Right lobe of liver (tissue), 6 donors: ENCODE results near the gene TCF25. TPM values are rescaled to one million over a fixed set of nuclear protein-coding genes. Genes with fewer than 3 reads are reported as not detected.

Source experiments
- ATAC-seq, 4 donors: fragments of 200-7000 bp; cut with Tn5 transposase; one replicate each; pipeline ENCODE4 v1.9.1; 2020; ENCODE audit warnings: mild to moderate bottlenecking in 4 of 4, moderate library complexity in 4 of 4
- DNase-seq, 3 donors: peaks; one replicate each; pipeline ENCODE4 v3.0.0-alpha.2; 2020
- H3K27ac ChIP-seq, 3 donors: fragments of 200-600 bp; one replicate each; pipeline ENCODE4 v1.8.0; 2022
- H3K27me3 ChIP-seq, 2 donors: fragments of 200-600 bp; one replicate each; pipeline ENCODE4 v1.8.0; 2022
- H3K36me3 ChIP-seq, 4 donors: fragments of 200-600 bp; sonication (generic) in 1 of 4; one replicate each; pipeline versions ENCODE4 v1.5.1 to v1.8.0; 2017 to 2022; ENCODE audit warnings: control low read depth in 1 of 4
- H3K4me1 ChIP-seq, 4 donors: fragments of 200-600 bp; sonication (generic) in 1 of 4; one replicate each; pipeline versions ENCODE4 v1.5.1 to v1.8.0; 2017 to 2022; ENCODE audit warnings: control low read depth in 1 of 4
- H3K4me3 ChIP-seq, 3 donors: fragments of 200-600 bp; one replicate each; pipeline ENCODE4 v1.8.0; 2022
- H3K9me3 ChIP-seq, 4 donors: fragments of 200-600 bp; sonication (generic) in 1 of 4; one replicate each; pipeline versions ENCODE4 v1.5.1 to v1.8.0; 2017 to 2022; ENCODE audit warnings: control low read depth in 1 of 4
- POLR2A ChIP-seq: fragments of 450-650 bp; IDR thresholded peaks from one replicate; pipeline ENCODE4 v1.6.1; 2017; ENCODE audit warnings: antibody characterized with exemption, mild to moderate bottlenecking
- WGBS: methylation state at CpG from one replicate; pipeline ENCODE4 v1.1.6; 2018; ENCODE audit warnings: low coverage, low lambda C conversion rate; ENCODE audit not compliant: insufficient coverage; ENCODE audit errors: missing lambda C conversion rate; 5-methylcytosine and 5-hydroxymethylcytosine counted together
- intact Hi-C, 2 donors: fragments of 100-400 bp; cut with DNase I; formaldehyde crosslinking; loops; one replicate each; pipeline versions ENCODE4 v1.11.2 to v1.14.1; 2022
- total RNA-seq, 6 experiments: library from RNA; depleted of rRNA in 2 of 6; stranded (reverse); fragments of >200 nt in 2 of 6; fragmentation: NEBNext Ultra II Directional in 3 of 6; extraction: Animal tissue kit (Norgen Biotek cat#: 25700) in 3 of 6; gene quantifications; one replicate each; pipeline versions ENCODE4 v1.1.0 to v1.2.4, GENCODE V29; 2016 to 2023
- TF ChIP-seq, protein P1 (sequence below), 4 donors: fragments of 200-600 bp in 3 of 4; fragments of 450-650 bp in 1 of 4; IDR thresholded peaks; one replicate each; pipeline versions ENCODE4 v1.5.1 to v1.8.0; 2016 to 2022; ENCODE audit warnings: antibody characterized with exemption in 4 of 4, mild to moderate bottlenecking in 2 of 4
- donor health status: DM: no; HTN: yes; CAD: no.
- donor health status: DM: no; HTN: no; CAD: no.
- donor health status: DM: no; HTN: no; CAD: no.
- donor health status: DM: no; HTN: yes; CAD: no.
- donor health status: DM: no; HTN: yes; CAD: no.

TCF25 gene
- total RNA-seq, 6 experiments from 2014 or later: 66.6 to 91.6 (median 77.9) TPM

DNA sequence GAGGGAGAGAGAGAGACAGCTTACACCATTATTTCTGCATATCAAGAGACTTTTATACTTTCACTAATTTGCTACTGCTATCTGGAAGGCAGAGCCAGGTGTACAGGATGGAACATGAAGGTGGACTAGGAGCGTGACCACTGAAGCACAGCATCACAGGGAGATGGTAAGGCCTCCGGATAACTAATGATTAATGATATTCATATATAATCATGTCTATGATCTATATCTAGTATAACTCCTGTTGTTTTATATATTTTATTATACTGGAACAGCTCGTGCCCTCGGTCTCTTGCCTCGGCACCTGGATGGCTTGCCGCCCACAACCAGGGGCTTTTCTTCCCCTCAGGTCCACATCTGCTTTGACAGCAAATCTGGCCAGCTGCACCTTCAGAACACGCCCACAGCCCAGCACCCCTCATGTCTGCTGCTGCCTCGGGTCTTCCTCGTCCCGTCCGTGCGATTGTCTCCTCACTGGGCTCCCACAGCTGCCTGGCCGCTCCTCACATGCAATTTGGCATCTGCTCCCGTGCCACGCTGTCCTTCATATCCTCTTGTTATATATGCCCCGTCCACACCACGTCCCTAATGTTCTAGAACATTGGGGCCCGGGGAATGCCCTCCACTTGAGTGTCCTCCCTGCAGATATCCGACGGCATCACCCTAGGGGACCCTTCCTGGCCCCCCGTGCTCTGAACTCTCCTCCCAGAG is 64.9 kb downstream of the TCF25 start:
- H3K27ac ChIP-seq: no peak overlapping the region
- intact Hi-C loops: no loop called here
- DNase-seq (no peak), ATAC-seq (no peak)
- H3K27me3 ChIP-seq: no peaks in the 10 kb centered on the region
- no peaks in the 10 kb centered on the region for H3K9me3 ChIP-seq
- H3K4me1 ChIP-seq: no peaks in the 10 kb centered on the region
- 69% methylated on average over 21 of the region's 21 CpGs for WGBS
- no peaks in the 10 kb centered on the region for H3K36me3 ChIP-seq
- TF ChIP-seq, protein P1, sequence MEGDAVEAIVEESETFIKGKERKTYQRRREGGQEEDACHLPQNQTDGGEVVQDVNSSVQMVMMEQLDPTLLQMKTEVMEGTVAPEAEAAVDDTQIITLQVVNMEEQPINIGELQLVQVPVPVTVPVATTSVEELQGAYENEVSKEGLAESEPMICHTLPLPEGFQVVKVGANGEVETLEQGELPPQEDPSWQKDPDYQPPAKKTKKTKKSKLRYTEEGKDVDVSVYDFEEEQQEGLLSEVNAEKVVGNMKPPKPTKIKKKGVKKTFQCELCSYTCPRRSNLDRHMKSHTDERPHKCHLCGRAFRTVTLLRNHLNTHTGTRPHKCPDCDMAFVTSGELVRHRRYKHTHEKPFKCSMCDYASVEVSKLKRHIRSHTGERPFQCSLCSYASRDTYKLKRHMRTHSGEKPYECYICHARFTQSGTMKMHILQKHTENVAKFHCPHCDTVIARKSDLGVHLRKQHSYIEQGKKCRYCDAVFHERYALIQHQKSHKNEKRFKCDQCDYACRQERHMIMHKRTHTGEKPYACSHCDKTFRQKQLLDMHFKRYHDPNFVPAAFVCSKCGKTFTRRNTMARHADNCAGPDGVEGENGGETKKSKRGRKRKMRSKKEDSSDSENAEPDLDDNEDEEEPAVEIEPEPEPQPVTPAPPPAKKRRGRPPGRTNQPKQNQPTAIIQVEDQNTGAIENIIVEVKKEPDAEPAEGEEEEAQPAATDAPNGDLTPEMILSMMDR (IDR thresholded peaks at IDR 0.05): no peak
- TF ChIP-seq POLR2A: no peak
- no peak overlapping the region for H3K4me3 ChIP-seq

DNA sequence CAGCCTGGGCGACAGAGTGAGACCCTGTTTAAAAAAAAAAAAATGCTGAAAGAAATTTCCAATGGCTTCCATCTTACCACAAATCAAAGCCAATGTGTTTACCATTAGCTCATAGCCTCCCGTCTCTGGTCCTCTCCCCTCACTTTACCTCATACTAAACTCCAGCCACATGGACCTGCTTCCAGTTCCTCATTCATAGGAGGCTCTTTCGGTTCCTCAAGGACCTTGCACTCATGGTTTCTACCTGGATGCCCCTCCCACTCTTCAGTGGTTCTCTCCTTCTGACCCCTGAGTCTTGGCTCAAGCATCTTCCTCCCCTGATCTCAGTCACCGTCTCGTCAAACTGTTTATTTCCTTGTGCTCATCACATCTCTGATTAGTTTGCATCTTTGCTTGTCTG is 71.4 kb downstream of the TCF25 start:
- DNase-seq (no peak), ATAC-seq (no peak)
- no peak overlapping the region for H3K27ac ChIP-seq
- no peaks in the 10 kb centered on the region for H3K27me3 ChIP-seq
- H3K9me3 ChIP-seq: no peaks in the 10 kb centered on the region
- 61% methylated on average over 5 of the region's 5 CpGs for WGBS
- intact Hi-C loops: no loop called here
- no peaks in the 10 kb centered on the region for H3K36me3 ChIP-seq
- TF ChIP-seq, protein P1 (IDR thresholded peaks at IDR 0.05): no peak
- TF ChIP-seq POLR2A: no peak
- no peak overlapping the region for H3K4me3 ChIP-seq
- H3K4me1 ChIP-seq: peaks cover 0 to 12% (median 4%) of the 10 kb centered on the region in 4 donors

DNA sequence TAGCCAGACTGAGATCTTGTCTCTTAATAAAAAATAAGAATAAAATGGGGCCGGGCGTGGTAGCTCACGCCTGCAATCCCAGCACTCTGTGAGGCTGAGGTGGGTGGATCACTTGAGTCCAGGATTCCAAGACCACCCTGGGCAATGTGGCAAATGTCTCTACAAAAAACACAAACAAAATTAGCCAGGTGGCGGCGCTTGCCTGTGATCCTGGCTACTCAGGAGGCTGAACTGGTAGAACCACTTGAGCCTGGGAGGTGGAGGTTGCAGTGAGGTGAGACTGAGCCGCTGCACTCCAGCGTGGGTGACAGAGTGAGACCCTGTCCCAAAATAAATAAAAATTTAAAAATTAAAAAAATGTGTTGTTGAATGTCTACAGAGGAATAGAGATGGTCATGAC is 72.3 kb downstream of the TCF25 start:
- Histone ChIP-seq H3K27me3 (no peaks in the 10 kb centered on the region), H3K36me3 (no peaks in the 10 kb centered on the region), H3K27ac (no peak overlapping the region), H3K4me1 (peaks cover 0 to 13% (median 4%) of the 10 kb centered on the region in 4 donors), H3K9me3 (no peaks in the 10 kb centered on the region), H3K4me3 (no peak overlapping the region)
- intact Hi-C loops: no loop called here
- ATAC-seq (no peak), DNase-seq (no peak)
- TF ChIP-seq, protein P1 (IDR thresholded peaks at IDR 0.05): no peak
- no peak for TF ChIP-seq POLR2A
- WGBS: 68% methylated on average over 7 of the region's 7 CpGs

DNA sequence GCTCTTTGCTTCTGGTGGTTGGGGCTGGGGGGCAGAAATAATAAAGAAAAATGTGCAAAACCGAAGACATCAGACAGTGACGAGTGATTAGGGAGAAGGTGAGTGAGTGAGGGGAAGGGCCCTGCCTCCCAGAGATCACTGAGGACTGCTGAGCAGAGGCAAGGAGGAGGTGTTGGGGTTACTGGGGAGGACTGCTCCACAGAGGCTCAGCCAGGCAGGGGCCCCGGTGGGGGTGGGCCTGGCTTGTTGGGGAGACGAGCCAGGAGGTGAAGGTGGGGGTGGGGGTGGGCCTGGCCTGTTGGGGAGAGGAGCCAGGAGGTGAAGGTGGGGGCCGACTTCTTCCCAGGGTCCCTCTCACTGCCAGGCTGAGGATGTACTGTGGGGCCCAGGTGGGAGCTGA is 73.1 kb downstream of the TCF25 start:
- Histone ChIP-seq H3K36me3 (no peaks in the 10 kb centered on the region), H3K9me3 (no peaks in the 10 kb centered on the region), H3K4me1 (peaks cover 0 to 13% (median 4%) of the 10 kb centered on the region in 4 donors), H3K4me3 (no peak overlapping the region), H3K27me3 (no peaks in the 10 kb centered on the region), H3K27ac (no peak overlapping the region)
- TF ChIP-seq, protein P1 (IDR thresholded peaks at IDR 0.05): no peak
- no peak for TF ChIP-seq POLR2A
- intact Hi-C loops: no loop called here
- DNase-seq (no peak), ATAC-seq (no peak)
- WGBS: 84% methylated on average over 3 of the region's 5 CpGs
